NK-92 (cell line): ENCODE measurements around the gene CSF1R.
"Not testable (repeated sequence)": the region's sequence is repeated elsewhere in the genome, so short reads cannot be mapped to it uniquely, and the experiment has no call there.

Experiments used
- DNase-seq: peaks from one replicate; lab custom pipeline; 2025; ENCODE audit not compliant: unreplicated experiment; lab: John Stamatoyannopoulos, UW

Gene CSF1R

DNA sequence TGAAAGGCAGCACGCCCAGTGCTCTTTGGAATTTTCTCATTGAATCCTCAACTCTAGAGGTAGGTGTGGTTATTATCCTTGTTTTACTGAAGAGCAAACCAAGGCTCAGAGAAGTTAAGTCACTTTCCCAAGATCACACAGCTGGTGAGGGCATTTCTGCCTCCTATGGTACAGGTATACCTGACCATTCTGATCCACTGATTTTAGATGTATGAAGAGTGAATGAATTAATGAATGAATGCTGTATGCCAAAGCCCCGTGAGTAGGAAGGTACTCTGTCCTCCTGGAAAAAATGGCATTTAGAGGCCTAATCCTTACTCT, 18.2 kb upstream of the CSF1R start:
- no peak for DNase-seq

DNA sequence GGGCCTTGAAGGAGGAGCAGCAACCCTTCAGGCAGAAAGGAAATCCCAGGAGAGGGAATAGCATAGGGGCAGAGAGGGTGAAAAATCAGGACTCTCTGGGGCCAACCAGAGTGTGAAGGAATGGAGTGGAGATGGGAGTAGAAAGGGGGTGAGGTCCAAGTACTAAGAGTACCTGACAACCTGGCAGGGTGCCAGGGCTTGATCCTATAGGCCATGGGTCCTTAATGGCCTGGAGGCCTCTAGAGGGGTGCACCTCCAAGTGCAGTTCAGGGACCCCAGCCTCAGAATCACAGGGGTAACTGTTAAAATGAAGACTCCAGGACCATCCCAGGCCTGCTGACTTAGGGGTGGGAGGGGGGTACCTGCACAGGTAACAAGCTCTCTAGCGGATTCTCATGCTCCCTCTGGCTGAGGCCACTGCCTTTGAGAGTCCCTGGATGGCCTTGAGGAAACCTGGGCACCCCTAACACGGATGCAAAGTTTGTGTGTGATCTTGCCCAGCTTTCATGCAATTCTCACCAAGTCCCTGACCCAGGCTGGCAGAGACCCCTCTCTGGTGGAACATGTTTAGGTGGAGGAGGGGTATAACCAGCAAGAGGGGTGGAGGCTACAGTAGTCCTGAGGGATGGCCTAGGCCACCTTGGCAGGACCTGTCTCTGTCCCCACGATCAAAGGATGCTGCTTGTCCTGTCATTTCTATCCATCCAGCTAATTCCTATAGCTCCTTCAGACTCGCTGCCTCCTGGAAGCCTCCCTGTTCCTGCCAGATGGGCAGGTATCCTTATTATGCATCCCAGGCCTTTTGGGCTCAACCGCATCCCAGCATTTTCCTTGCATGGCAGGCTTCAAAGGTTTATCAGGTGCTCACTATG, 17.6 kb upstream of the CSF1R start:
- DNase-seq: no peak

DNA sequence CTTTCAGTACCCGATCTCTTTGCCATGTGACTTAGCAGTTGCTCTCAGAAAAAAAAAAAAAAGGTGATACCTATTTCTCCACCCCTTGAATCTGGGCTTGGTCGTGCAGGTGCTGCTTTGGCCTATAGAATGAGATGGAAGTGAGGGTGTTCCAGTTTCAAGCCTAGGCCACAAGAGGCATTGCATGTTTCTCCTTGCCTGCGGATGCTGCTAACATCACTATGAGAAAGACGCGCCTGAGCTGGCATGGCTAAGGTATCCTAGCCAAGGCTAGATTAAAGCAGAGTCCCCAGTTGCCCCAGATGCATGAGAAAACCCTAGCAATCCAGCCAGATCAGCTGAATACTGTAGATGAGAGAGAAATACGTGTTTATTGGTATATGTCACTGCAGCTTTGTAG, 14.7 kb upstream of the CSF1R start:
- no peak for DNase-seq

DNA sequence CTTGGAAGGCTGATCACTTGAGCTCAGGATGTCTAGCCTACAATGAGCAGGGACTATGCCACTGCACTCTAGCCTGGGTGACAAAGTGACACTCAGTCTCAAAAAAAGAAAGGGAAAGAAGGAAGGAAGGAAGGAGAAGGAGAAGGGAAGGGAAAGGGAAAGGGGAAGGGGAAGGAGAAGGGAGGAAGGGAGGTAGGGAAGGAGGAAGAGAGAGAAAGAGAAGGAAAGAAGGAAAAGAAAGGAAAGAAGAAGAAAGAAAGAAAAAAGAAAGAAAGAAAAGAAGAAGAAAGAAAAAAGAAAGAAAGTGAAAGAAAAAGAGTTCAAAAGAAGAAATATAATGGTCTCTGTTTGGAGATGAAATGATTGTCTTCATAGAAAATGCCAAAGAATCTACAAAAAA, 10.8 kb upstream of the CSF1R start:
- DNase-seq: no peak

DNA sequence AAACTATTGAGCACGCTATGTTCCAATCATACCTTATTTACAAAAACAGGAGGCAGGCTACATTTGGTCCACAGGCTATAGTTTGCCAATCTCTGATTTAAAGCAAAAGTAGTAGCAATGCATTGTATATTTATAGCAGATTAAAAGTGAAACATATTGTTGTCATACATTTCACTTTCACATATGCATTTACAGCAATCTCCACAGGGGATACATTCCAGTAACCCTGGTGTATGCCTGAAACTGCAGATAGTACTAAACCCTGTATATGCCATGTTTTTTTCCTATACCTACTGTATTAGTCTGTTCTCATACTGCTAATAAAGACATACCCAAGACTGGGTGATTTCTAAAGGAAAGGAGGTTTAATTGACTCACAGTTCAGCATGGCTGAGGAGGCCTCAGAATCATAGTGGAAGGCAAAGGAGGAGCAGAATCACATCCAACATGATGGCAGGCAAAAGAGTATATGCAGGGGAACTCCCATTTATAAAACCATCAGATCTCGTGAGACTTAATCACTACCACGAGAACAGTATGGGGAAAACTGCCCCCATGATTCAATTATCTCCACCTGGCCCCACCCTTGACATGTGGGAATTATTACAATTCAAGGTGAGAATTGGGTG, 5.9 kb upstream of the CSF1R start:
- no peak for DNase-seq

- DNase-seq: no peak
Observed at GRCh38 chr5:150085191-150085912, 1.0 kb downstream of the CSF1R start.

DNA sequence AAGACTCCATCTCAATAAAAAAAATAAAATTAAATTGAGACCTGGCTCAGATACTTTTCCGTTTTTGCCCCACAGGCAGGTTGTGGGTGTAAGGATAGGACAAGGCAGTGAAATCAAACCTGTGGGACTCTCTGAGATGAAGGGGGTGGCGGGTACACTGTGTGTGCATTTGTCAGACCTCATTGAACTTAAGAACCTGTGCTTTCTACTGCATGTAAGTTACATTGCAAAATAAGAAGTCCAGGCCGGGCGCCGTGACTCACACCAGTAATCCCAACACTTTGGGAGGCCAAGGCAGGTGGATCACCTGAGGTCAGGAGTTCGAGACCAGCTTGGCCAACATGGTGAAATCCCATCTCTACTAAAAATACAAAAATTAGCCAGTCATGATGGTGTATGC, 1.6 kb downstream of the CSF1R start:
- DNase-seq: not testable (repeated sequence)

- DNase-seq: no peak
Observed at GRCh38 chr5:150082889-150083288, 3.5 kb downstream of the CSF1R start.

- no peak for DNase-seq
Observed at GRCh38 chr5:150082374-150082773, 4.0 kb downstream of the CSF1R start.

GRCh38 chr5:150081541-150082283, 4.6 kb downstream of the CSF1R start:
- no peak for DNase-seq

GRCh38 chr5:150080696-150081435, 5.5 kb downstream of the CSF1R start:
- no peak for DNase-seq

GRCh38 chr5:150079909-150080461, 6.4 kb downstream of the CSF1R start:
- DNase-seq: no peak

- DNase-seq: no peak
Observed at GRCh38 chr5:150078802-150079689, 7.3 kb downstream of the CSF1R start.

GRCh38 chr5:150077996-150078801, 8.2 kb downstream of the CSF1R start:
- DNase-seq: no peak

- DNase-seq: no peak
Observed at GRCh38 chr5:150077060-150077459, 9.3 kb downstream of the CSF1R start.

- no peak for DNase-seq
Observed at GRCh38 chr5:150075806-150076205, 10.5 kb downstream of the CSF1R start.

DNA sequence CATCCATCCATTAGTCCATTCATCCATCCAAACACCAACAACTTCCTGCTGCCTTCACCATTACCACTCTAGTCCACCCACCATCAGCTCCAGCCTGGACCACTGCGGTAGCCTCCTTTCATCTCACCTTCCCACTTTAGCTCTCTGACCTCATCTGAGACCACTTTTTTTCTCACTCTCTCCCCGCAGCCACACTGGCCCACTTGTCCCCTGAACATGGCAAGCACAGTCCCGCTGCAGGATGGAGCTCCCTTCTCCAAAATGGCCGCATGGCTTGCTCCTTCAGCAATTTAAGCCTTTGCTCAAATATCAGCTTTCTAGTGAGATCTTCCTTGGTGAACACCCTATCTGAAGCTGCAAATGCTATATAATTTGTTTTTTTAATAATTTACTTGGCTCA, 11.1 kb downstream of the CSF1R start:
- no peak for DNase-seq

GRCh38 chr5:150073677-150074076, 12.7 kb downstream of the CSF1R start:
- DNase-seq: no peak
